ENCODE data around the gene FSTL5.

DNA sequence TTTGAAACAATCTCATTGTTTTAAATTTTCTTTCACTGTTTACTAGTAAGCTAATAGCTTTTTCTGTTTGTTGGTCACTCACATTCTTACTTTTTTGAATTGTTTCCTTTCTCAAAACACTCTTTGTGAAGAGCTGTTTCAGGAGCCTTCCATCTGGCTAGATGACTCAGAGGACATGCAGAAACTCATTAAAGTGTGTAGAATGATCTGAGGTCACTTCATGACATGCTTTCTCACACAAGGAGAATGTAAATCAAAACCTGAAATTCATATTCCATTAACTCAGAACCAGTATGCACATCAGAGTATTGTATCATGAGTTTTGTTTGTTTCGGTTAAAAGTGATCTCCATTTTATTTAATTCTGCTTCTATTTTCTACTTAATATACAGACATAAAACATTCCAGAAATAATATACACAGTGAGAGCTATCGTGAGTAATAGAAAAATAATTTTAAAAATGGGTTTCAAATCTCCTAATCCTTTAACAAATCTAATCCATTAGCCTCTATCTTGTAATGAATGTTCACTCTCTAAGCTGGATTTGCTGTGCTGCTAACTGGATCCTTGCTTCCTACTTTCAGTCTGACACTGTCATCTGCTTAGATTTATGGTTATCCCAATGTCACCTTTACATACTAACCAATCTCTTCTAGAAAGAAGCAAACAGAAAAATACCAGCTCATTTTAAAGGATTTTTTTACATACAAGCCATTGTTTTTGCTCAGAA is 449.6 kb downstream of the FSTL5 start:
- no peak for TF ChIP-seq YY1 (IDR thresholded peaks at IDR 0.05; ENCODE audit: low read depth)
- TF ChIP-seq, protein P1, sequence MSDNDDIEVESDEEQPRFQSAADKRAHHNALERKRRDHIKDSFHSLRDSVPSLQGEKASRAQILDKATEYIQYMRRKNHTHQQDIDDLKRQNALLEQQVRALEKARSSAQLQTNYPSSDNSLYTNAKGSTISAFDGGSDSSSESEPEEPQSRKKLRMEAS (IDR thresholded peaks at IDR 0.05) = no peak
- TF ChIP-seq TCF12 (IDR thresholded peaks at IDR 0.05; ENCODE audit: low read depth) = no peak
- TF ChIP-seq EGR1 (IDR thresholded peaks at IDR 0.05) = no peak
- TF ChIP-seq EP300 (IDR thresholded peaks at IDR 0.05; ENCODE audit: borderline replicate concordance) = no peak
- TF ChIP-seq TAF1 (IDR thresholded peaks at IDR 0.05; ENCODE audit: low read depth) = no peak
- no peak for TF ChIP-seq CEBPB (IDR thresholded peaks at IDR 0.05)
- TF ChIP-seq RAD21 (IDR thresholded peaks at IDR 0.05; ENCODE audit: low read depth) = no peak
- no peak for TF ChIP-seq CREB1 (IDR thresholded peaks at IDR 0.05; ENCODE audit: low read depth)
- no peak for TF ChIP-seq TEAD4 (IDR thresholded peaks at IDR 0.05)
- TF ChIP-seq FOXM1 (IDR thresholded peaks at IDR 0.05; ENCODE audit: borderline replicate concordance, low read depth) = no peak
- TF ChIP-seq, protein P2, sequence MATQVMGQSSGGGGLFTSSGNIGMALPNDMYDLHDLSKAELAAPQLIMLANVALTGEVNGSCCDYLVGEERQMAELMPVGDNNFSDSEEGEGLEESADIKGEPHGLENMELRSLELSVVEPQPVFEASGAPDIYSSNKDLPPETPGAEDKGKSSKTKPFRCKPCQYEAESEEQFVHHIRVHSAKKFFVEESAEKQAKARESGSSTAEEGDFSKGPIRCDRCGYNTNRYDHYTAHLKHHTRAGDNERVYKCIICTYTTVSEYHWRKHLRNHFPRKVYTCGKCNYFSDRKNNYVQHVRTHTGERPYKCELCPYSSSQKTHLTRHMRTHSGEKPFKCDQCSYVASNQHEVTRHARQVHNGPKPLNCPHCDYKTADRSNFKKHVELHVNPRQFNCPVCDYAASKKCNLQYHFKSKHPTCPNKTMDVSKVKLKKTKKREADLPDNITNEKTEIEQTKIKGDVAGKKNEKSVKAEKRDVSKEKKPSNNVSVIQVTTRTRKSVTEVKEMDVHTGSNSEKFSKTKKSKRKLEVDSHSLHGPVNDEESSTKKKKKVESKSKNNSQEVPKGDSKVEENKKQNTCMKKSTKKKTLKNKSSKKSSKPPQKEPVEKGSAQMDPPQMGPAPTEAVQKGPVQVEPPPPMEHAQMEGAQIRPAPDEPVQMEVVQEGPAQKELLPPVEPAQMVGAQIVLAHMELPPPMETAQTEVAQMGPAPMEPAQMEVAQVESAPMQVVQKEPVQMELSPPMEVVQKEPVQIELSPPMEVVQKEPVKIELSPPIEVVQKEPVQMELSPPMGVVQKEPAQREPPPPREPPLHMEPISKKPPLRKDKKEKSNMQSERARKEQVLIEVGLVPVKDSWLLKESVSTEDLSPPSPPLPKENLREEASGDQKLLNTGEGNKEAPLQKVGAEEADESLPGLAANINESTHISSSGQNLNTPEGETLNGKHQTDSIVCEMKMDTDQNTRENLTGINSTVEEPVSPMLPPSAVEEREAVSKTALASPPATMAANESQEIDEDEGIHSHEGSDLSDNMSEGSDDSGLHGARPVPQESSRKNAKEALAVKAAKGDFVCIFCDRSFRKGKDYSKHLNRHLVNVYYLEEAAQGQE (IDR thresholded peaks at IDR 0.05; ENCODE audit: low read depth) = no peak
- TF ChIP-seq ZBTB7A (IDR thresholded peaks at IDR 0.05; ENCODE audit: low read depth) = no peak
- TF ChIP-seq NFIC (IDR thresholded peaks at IDR 0.05) = no peak

Measured in Ishikawa (cell line).